RPMI7951 (cell line): ENCODE results near the gene CAPN3. TPM values are rescaled to one million over a fixed set of nuclear protein-coding genes. Genes with fewer than 3 reads are reported as not detected.
A peak's percentile ranks its signal among the peaks of the same experiment; 100 is the strongest.

Experiments used
- DNase-seq: peaks from one replicate; pipeline ENCODE4 v3.0.0-alpha.2; 2012; ENCODE audit warnings: low read depth
- total RNA-seq: library from RNA; depleted of rRNA; stranded (reverse); fragments of >200 nt; shearing (Covaris generic); gene quantifications from 2 replicates; pipeline ENCODE4 v1.2.3, GENCODE V29; 2014

Gene CAPN3
- total RNA-seq, 1 experiment from 2014 or later: not detected

DNA sequence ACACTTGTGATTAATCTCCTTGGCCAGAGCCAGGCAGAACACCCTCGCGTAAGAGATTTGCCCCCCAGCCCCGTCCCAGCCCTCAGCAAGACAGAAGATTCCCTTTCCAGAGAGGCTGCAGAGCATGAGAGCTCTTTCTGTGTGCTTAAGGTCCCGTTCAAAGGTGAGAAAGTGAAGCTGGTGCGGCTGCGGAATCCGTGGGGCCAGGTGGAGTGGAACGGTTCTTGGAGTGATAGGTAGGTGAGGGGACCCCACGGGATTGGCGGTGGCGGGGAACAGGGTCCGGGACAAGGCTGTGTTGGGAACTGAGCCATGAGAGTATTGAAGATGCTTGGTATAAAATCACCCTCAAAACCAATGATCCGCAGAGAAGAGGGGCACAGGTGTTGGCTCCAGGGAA lies 34.8 kb downstream of the CAPN3 start:
- no peak for DNase-seq

DNA sequence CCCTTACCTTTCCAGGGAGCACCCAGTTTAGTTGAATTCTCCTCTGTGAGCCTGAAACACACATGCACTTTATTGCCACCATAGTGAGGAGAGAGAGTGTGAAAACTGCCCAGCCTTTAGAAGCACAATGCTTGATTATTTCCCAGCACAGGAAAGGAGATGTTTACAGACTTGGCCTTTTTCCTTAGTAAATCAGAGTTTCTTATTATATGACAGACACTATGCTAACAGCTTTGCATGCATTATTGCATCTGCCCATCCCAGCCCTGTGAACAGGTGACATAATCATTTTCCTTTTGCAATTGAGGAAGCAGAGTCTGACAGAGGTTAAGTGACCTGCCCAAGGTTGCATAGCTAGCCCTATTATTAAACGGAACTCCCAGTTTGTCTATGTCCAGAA lies 36.5 kb downstream of the CAPN3 start:
- DNase-seq: no peak

DNA sequence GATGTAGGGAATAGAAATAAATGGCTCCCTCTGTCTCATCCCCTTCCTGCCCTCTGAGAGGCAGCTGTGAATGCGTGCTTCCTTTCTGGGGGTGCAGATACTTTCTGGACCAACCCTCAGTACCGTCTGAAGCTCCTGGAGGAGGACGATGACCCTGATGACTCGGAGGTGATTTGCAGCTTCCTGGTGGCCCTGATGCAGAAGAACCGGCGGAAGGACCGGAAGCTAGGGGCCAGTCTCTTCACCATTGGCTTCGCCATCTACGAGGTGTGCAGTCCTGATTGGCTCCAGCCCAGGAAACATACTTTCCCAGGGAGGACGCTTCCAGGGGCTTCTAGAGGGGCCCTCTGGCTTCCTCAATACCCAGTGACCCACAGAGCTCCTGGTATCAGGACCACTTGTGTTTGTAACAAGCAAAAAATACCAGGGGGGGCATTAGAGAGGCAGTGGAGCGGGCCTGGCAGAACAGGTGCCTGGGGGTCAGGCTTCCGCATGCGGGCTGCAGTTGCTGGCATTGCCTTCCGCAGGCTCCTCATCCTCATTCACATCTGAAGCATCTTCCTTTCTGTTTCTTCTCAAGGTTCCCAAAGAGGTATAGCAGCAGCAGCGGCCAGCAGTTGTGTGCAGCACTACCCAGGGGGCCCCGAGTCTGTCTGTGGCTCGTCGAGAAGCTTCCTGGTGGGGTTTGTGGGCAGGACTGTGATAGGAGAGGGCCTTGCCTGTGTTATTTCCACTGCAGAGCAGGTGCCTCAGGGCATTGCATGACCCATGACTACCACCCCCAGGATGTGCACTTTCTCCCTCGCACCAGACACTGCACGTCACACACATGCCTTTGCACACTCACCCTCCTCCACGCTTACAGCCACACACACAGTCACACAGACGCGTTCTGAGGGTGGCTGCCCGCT lies 42.5 kb downstream of the CAPN3 start:
- no peak for DNase-seq

DNA sequence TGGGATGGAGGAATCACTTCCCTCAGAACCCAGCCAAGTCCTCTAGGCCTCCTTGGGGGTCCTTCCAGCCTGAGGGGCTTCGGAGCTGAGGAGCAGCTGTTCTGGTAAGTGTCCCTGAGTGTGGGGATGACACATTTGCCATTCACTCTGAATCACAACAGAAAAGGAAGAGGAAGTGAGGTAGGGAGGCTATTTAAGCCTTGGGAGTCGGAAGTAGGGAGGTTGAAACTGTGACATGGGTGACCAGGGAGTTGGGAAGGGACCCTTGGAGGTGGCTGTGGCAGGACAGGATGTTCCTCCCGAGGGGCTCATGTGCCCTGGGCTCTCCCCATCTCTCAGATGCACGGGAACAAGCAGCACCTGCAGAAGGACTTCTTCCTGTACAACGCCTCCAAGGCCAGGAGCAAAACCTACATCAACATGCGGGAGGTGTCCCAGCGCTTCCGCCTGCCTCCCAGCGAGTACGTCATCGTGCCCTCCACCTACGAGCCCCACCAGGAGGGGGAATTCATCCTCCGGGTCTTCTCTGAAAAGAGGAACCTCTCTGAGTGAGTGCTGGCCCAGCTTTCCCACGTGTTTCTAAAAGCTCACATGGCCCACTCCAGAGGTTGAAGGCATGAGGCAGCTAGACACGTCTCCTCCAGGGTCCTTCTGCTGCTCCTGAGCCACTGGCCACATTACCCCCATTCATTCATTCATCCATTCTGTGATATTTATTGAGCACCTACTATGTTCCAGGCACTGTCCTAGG lies 43.3 kb downstream of the CAPN3 start:
- no peak for DNase-seq

DNA sequence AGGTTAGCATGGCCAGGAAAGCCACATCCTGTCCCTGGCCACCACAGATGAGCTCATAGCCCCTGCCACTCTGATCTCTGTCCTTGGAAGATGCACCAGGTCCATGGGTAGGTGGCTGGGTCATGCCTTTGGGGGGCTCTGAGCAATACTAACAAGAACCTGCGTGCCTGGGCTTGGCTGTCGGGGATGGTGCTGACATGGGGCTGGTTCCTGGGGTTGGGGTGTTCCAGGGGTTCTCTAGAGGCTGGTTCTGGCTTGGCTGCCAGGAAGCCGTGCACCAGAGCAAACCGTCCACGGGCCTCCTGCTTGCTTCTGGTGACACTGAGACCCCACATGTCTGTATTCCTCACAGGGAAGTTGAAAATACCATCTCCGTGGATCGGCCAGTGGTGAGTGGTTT lies 44.1 kb downstream of the CAPN3 start:
- no peak for DNase-seq

DNA sequence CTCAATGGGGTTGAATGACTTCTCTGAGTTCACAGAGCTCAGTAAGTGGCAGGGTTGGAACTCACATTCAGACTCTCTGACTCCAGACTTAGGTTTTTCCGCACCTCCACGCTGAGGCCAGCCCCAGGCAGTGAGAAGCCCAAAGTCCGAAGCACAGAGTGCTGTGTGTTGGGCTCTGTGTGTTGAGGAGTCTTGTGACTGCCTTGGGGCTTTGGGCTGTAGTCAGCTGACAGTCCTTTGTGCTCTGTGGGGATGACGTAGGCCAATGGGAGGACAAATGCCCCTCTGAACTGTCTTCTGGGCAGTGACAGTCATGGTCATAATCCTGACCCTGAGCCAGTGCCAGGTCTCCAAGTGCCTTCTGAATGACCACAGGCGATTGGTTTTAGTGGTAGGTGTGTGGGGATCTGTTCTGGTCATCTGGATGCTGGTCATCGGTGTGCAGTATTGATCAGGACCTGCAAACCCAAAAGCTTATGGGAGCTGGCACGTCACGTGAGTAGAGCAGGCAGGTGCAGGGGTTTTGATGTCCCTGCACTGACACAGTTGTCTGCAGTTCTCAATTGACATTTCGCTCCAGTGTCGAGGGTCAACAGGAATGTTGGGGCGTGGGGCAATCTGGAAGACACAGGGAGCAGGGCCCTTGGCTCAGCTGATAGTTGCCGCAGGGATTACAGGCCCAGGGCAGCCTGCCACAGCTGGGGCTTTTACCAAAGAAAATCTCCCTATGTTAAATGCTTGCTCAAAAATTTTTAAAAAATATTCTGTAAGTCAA lies 45.3 kb downstream of the CAPN3 start:
- DNase-seq: peak; percentile 36

DNA sequence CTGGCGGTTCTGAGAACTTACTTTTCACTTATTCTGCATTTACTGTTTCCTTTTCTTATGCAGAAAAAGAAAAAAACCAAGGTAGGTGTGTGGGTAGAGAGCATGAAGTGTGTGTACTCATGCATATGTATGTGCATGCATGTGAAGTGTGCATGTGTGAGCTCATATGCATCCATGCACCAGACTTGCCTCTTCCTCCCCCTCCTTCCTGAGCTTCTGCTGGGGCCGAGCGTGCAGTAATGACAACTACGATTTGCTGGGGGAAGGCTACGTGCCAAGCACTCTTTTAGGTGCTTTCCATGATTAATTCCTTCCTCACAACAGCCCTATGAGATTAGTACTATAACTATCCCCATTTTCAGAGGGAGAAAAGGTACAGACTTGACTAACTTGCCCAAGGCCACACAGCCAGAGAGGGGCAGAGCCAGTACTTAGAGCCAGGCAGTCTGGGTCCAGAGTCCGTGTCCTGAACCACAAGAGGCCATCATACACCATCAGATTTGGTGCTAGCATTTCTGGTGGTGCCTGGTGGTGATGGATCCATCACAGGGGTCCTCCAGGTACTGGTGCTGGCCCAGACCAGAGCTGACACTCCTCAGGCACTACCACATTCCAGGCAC lies 46.7 kb downstream of the CAPN3 start:
- no peak for DNase-seq

DNA sequence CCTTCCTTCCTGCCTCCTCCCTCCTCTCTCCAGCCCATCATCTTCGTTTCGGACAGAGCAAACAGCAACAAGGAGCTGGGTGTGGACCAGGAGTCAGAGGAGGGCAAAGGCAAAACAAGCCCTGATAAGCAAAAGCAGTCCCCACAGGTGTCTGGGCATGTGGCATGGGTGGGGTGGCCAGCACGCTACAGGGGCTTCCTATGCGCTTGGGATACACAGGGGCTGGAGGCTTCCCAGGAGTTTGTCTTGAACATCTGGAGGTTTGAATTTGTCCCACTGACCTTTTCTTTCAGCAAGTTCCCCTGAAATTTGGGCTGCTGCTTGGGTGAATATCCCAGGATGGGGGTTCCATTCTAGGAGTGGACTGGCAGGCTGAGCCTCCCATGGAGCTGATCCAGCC lies 48.9 kb downstream of the CAPN3 start:
- DNase-seq: no peak

DNA sequence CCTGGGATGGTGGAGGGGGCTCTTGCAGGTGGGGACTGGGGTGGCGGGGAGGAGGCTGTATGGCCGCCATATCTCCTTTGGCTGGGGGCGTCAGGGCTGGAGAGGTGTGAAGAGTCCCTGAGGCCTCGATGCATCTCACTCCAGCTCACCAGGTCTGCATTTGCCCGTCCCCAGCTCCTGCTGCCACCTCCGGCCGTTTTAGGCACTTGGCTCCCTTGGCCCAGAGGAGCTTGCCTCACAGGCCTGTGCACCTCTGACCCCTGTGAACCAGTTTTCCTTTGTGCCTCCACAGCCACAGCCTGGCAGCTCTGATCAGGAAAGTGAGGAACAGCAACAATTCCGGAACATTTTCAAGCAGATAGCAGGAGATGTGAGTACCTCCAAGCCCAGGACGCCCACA lies 49.7 kb downstream of the CAPN3 start:
- no peak for DNase-seq

DNA sequence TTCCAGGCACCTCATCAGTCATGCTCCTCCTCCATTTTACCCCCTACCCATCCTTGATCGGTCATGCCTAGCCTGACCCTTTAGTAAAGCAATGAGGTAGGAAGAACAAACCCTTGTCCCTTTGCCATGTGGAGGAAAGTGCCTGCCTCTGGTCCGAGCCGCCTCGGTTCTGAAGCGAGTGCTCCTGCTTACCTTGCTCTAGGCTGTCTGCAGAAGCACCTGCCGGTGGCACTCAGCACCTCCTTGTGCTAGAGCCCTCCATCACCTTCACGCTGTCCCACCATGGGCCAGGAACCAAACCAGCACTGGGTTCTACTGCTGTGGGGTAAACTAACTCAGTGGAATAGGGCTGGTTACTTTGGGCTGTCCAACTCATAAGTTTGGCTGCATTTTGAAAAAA lies 52.6 kb downstream of the CAPN3 start:
- DNase-seq: no peak

DNA sequence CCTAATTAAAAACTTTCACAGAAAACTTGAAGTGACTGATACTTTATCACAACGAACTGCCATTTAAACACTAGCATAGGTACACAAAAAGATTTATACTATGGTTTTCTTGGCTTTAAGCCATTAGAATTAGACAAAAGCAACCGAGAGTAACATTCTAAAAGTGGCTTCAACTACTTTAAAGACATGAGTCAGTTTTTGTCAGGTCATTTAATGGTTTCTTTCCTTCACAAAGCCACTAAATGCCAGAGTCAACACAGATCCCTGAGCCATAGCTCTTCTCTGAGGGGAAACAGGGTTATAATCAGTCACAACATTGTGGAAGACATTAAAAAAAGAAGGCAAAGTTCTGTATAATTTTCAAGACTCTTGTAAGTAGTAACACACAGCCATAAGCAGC lies 54.6 kb downstream of the CAPN3 start:
- no peak for DNase-seq

DNA sequence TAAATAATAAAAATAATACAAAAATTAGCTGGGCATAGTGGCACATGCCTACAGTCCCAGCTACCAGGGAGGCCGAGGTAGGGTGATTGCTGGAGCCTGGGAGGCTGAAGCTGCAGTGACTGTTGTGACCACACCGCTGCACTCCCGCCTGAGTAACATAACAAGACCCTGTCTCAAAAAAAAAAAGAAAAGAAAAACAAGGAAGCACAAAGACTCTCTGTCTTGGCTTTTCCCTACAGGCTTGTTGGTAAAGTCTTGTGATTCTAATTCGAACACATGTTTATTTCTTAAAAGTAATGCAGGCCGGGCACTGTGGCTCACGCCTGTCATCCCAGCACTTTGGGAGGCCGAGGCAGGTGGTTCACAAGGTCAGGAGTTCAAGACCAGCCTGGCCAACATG lies 60.1 kb downstream of the CAPN3 start:
- no peak for DNase-seq

DNA sequence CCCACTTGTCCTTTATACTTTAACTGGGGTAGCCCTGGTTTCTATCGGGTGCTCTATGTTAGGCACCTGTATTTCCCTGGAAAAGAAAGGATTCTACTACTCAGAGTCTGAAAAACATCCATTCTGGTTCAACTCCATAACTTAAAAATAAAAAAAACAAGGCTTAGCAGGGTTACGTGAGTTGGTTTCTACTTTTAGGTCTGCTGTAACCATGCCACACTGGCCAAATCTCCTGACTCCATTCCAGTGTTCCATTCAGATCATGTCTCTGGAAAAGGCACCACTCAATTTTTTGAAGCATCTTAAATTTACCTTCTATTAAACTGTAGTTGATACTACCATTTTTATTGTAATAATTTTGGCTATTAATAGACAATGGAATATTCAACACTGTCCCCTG lies 62.1 kb downstream of the CAPN3 start:
- DNase-seq: no peak

DNA sequence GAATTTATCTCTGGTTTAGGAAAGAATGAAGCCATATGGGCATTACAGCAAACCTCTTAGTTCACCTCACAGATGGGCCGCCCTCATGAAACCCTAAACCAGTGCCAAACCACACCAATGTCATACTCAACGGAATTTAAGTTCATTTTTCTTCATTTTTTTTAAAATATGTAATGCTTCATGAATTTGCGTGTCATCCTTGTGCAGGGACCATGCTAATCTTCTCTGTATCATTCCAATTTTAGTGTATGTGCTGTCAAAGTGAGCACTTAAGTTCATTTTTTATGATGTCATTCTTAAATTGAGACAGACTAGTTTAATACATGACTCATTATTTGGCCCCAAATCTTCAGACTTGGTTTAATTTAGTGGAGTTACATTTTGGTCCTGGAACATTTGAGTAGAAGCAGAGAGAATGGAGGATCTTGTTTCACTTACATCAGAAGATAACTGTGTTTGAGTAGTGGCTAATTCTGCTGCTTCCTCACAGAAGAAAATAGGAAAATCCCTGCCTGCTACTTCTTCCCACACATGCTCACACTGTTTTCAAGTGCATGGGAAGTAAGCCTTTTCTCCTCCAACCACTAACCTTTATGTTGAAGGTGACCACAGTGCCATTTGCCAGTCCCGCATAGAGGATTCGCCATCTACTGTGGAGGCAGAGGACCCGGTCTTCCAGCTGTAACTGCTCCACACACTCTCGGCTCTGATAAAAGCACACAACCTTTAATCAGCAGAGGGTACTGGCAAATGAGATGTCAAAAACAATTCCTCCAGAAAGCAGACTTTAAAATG lies 68.3 kb downstream of the CAPN3 start:
- DNase-seq: peak; percentile 66

DNA sequence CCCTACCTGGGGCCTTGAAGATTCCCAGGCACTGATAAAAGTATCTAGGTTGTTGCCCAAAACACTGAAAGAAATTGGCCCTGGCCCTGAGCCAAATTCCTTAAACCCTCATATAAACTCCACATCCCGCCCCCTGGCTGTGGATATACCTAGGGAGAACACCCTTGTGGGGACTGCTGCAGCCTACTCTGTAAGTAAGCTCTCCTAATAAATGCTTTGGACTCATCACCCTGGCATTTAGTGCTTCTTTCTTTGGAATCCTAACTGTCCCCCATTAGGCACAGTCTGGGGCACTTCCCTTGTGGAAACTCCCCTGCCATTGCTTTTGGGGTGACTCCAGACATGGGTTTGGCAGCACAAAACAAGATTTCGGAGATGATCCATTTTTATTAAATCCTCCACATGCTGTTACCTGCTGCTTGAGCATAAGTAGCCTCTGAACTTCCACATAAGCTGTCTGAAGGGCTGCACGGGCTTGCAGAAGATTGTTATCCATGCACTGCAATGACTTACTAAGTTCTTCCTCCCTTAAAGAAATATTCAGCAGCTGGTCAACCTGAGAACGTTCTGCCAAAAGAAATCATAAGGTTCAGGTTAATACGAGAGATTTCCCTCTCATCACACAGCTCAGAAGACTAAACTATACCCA lies 85.2 kb downstream of the CAPN3 start:
- DNase-seq: peak; percentile 24

DNA sequence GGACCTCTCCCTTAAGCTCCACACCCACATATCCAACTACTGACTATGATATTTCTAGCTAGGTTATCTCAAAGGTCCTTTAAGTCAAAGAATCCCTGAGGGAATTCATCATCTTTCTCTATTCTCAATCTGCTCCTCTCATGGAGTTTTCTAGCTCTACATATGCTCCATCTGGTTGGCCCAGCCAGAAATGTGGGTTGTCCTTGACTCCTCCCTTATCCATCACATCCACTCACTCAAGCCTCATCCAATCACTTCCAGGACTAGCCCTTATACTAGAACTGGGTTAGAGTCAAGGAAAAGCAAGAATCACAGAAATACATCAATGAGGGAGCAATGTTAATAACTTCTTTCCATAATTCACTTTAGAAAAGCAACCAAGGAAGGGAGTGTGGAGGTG lies 86.2 kb downstream of the CAPN3 start:
- no peak for DNase-seq

DNA sequence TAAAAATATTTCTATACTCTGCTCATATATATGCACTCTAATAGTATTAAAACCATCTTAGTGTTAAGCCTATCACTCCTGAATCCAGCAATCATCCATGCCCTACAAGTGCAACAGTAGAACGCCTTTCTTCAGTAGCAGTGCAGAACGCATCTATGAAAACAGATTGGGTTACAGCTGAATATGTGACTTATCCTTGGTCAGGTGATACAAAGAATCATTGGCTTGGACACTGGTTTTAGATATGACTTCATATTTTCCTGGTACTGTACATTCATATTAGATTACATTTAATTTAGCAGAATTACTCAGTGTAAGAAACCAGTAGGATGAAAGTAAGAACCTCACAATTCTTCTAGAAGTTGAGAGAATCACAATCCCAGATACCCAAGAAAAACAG lies 88.3 kb downstream of the CAPN3 start:
- DNase-seq: no peak

DNA sequence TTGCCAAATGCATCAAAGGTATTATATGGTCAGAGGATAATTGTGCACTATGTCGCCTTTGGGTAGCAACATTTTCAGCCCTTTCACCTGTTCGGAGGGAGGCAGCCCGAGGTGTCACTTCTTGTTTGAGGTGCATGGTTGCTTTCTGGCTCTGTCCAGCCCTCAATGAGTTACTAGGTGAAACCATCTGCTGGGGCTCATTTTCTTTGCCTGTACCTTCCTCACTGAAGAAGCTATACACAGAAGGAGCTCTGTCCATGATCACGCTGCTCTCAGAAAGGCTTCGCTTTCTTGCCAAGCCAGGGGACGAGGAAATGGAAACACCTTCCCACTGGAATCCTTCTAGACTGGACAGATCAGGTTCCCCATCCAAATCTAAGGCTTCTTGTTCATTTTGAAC lies 89.0 kb downstream of the CAPN3 start:
- no peak for DNase-seq

DNA sequence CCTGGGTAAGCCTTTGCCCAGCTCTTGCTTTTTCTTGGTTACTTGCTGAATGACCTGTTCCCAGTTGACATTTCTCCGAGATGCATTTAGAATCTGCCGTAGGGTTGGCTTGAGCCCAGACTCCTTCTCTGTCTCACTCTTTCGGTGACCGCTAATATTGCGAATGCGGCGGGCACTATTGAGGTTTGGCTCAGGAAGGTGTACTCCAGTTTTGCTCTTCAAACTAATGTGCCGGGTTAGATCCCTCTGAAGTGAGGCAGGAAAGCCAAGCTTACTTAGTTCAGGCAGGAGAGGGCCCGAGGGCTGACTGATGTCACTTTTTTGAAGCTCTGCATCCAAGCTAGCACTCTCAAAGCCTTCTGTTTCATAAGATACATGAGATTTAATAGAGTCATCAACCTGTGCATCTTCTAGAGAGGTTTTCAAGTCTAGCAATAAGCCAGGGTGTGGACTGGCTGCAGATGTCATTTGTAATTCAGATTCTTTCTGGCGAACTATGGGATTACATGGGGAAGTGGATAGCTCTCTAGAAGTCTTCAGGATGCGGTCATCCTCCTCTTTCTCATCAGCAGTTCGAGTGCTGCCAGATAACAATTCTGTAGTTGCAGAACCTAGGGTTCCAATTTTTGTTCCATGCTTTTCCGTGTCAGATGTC lies 90.6 kb downstream of the CAPN3 start:
- DNase-seq: no peak

DNA sequence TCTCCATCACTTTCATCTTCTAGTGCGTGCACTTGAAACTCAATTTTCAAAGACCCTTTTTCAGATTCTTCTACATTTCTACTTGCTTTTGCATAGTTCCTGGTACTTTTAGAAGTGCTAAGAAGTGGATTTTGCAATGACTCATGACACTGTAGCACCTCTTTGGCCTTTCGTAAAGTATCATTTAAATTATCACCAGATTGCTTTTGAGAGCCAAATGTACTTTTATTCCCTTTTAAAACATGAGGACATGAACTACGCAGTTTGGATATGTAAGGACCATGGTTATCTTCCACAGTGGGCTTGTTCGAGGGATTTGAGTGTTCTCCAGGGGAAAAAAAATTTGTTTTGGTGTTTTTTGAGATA lies 91.1 kb downstream of the CAPN3 start:
- no peak for DNase-seq
